Measurements from ENCODE around the gene CENPX. TPM values are rescaled to one million over a fixed set of nuclear protein-coding genes. Genes with fewer than 3 reads are reported as not detected.
A peak's percentile ranks its signal among the peaks of the same experiment; 100 is the strongest.

CENPX gene
- total RNA-seq, 1 donor from 2014 or later, result 158 TPM

- TF ChIP-seq, protein P1, sequence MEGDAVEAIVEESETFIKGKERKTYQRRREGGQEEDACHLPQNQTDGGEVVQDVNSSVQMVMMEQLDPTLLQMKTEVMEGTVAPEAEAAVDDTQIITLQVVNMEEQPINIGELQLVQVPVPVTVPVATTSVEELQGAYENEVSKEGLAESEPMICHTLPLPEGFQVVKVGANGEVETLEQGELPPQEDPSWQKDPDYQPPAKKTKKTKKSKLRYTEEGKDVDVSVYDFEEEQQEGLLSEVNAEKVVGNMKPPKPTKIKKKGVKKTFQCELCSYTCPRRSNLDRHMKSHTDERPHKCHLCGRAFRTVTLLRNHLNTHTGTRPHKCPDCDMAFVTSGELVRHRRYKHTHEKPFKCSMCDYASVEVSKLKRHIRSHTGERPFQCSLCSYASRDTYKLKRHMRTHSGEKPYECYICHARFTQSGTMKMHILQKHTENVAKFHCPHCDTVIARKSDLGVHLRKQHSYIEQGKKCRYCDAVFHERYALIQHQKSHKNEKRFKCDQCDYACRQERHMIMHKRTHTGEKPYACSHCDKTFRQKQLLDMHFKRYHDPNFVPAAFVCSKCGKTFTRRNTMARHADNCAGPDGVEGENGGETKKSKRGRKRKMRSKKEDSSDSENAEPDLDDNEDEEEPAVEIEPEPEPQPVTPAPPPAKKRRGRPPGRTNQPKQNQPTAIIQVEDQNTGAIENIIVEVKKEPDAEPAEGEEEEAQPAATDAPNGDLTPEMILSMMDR (conservative IDR thresholded peaks at IDR 0.05; ENCODE audit: low read depth, low read length), result no peak
- DNase-seq (ENCODE audit: low read depth), result no peak
- no peak overlapping the region for H3K4me3 ChIP-seq (ENCODE audit: low read depth, low read length)
Observed at GRCh38 chr17:82005701-82006348, 16.9 kb downstream of the CENPX start.

- no peak overlapping the region for H3K4me3 ChIP-seq (ENCODE audit: low read depth, low read length)
- TF ChIP-seq, protein P1 (conservative IDR thresholded peaks at IDR 0.05; ENCODE audit: low read depth, low read length), result no peak
Observed at GRCh38 chr17:82004517-82005455, 17.9 kb downstream of the CENPX start.

GRCh38 chr17:82003411-82004381 lies 19.0 kb downstream of the CENPX start:
- no peak overlapping the region for H3K4me3 ChIP-seq (ENCODE audit: low read depth, low read length)
- peak; percentile 52 for DNase-seq (ENCODE audit: low read depth)
- TF ChIP-seq, protein P1 (conservative IDR thresholded peaks at IDR 0.05; ENCODE audit: low read depth, low read length), result no peak

More at GRCh38 chr17:82004517-82005455, 17.9 kb downstream of the CENPX start:
- DNase-seq (ENCODE audit: low read depth), result no peak

DNA sequence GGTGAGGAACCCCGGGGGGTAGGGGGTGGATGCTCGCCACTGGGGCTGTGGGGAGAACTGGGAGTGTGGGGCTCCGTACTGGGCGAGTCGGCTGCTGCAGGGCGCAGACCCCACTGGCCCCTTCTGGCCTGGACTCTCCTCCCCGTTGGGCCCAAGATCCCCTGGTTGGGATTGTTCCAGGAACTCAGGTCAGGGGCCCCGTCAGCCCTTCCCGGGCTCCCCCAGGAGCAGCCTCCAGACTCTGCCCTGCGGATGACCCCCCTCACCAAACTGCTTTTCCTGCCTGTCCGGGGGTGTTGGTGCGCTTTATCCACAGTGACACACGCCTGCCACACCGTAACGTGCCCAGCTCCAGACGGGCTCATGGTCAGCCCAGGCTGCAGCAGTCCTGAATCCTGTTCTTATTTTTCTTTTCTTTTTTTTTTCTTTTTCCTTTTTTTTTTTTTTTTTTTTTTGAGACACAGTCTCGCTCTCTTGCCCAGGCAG lies 21.1 kb downstream of the CENPX start:
- DNase-seq (ENCODE audit: low read depth), result no peak
- TF ChIP-seq, protein P1 (conservative IDR thresholded peaks at IDR 0.05; ENCODE audit: low read depth, low read length), result no peak
- no peak overlapping the region for H3K4me3 ChIP-seq (ENCODE audit: low read depth, low read length)

- TF ChIP-seq, protein P1 (conservative IDR thresholded peaks at IDR 0.05; ENCODE audit: low read depth, low read length), result no peak
- no peak for DNase-seq (ENCODE audit: low read depth)
- H3K4me3 ChIP-seq (ENCODE audit: low read depth, low read length), result no peak overlapping the region
Observed at GRCh38 chr17:82000803-82001570, 21.7 kb downstream of the CENPX start.
